Common myeloid progenitor, CD34-positive (primary cell): ENCODE data around the gene CREB5.

Experiments used
- CTCF ChIA-PET: fragments of 350-600 bp; sonication (Branson Sonifier 250); formaldehyde crosslinking; loops from one replicate; lab custom pipeline; 2021; ENCODE audit warnings: antibody characterized with exemption; lab: Charles Lee
- POLR2A ChIA-PET: fragments of 350-600 bp; sonication (Branson Sonifier 250); formaldehyde crosslinking; loops from one replicate; lab custom pipeline; 2021; ENCODE audit warnings: antibody characterized with exemption; lab: Charles Lee
- DNase-seq, 3 donors: peaks; one replicate each; pipeline versions ENCODE4 v3.0.0 to v3.0.0-alpha.2; 2013
- H3K27ac ChIP-seq, 2 experiments: 1 replicate in 1 of 2; 2 replicates in 1 of 2; pipeline ENCODE4 v1.7.0; 2013; ENCODE audit warnings: inconsistent platforms in 2 of 2, low read length in 2 of 2, mild to moderate bottlenecking in 2 of 2, low read depth in 1 of 2, moderate library complexity in 1 of 2; ENCODE audit not compliant: severe bottlenecking in 2 of 2, insufficient read depth in 1 of 2, poor library complexity in 1 of 2
- H3K27me3 ChIP-seq, 5 experiments: replicated peaks in 2 of 5; 1 replicate in 3 of 5; 2 replicates in 2 of 5; pipeline versions ENCODE4 v1.6.1 to v1.7.0; 2013; ENCODE audit warnings: low read length in 4 of 5, mild to moderate bottlenecking in 2 of 5, moderate library complexity in 2 of 5, inconsistent platforms in 1 of 5; ENCODE audit not compliant: insufficient read depth in 5 of 5, control insufficient read depth in 4 of 5
- H3K36me3 ChIP-seq, 4 experiments: 1 replicate in 2 of 4; 2 replicates in 2 of 4; pipeline versions ENCODE4 v1.6.1 to v1.7.0; 2013; ENCODE audit warnings: low read length in 3 of 4, control low read depth in 1 of 4, mild to moderate bottlenecking in 1 of 4; ENCODE audit not compliant: control insufficient read depth in 4 of 4, insufficient read depth in 4 of 4
- H3K4me1 ChIP-seq, 4 experiments: 1 replicate in 3 of 4; 2 replicates in 1 of 4; pipeline versions ENCODE4 v1.6.1 to v1.7.1; 2013; ENCODE audit warnings: low read length in 3 of 4, mild to moderate bottlenecking in 3 of 4, control low read depth in 1 of 4, inconsistent platforms in 1 of 4, moderate library complexity in 1 of 4; ENCODE audit not compliant: control insufficient read depth in 4 of 4, insufficient read depth in 4 of 4; ENCODE audit errors: control extremely low read depth in 1 of 4
- H3K4me3 ChIP-seq, 7 experiments: 1 replicate in 4 of 7; 2 replicates in 3 of 7; pipeline versions ENCODE4 v1.5.1 to v1.7.0; 2013; ENCODE audit warnings: mild to moderate bottlenecking in 7 of 7, low read length in 6 of 7, moderate library complexity in 6 of 7, inconsistent platforms in 2 of 7, low read depth in 2 of 7, control low read depth in 1 of 7; ENCODE audit not compliant: insufficient read depth in 4 of 7, control insufficient read depth in 1 of 7; ENCODE audit errors: extremely low read depth in 1 of 7
- H3K9me3 ChIP-seq, 5 experiments: 1 replicate in 4 of 5; 2 replicates in 1 of 5; pipeline versions ENCODE4 v1.6.1 to v1.7.1; 2013; ENCODE audit warnings: low read length in 4 of 5, mild to moderate bottlenecking in 2 of 5, inconsistent platforms in 1 of 5, low read depth in 1 of 5, moderate library complexity in 1 of 5; ENCODE audit not compliant: control insufficient read depth in 4 of 5, insufficient read depth in 2 of 5; ENCODE audit errors: control extremely low read depth in 1 of 5
- WGBS: methylation state at CpG from one replicate; pipeline ENCODE4 v1.1.5; 2013; ENCODE audit not compliant: insufficient coverage; 5-methylcytosine and 5-hydroxymethylcytosine counted together

Gene CREB5

DNA sequence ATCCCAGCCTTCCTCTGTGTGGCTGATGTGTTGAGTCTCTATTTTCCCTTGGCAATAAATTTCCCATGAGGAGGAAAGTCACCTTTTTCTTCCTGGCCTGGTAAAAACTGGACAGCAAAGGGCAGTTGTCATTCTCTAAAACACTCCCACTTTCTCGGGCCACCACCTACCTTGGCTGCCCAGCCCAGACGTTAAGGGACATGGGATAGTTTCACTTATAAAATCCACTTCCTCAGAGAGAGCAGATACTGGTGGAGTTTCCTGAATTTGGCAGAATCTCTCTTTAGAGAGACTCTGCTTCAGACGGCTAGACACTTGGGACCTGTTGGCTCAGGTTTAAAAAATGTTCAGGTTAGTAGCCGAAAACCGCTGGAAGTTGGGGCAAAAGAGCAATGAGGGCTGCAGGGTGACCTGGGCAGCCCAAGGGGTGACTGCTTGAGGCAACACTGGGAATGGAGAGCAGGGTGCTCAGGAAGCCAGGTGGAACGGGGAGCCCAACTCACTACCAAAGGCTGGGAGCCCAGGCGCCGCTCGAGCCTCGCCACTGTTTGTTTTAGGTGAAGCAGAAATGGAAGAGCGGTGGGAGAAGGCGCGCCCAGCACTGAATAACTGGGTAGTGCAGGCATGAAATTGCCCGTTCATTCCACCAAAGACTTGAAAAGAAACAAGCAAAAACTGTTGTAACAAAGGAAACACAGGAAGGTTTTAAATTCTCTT, 359.7 kb downstream of the CREB5 start:
- POLR2A ChIA-PET: no interaction called here
- 93% methylated on average over 12 of the region's 14 CpGs for WGBS

DNA sequence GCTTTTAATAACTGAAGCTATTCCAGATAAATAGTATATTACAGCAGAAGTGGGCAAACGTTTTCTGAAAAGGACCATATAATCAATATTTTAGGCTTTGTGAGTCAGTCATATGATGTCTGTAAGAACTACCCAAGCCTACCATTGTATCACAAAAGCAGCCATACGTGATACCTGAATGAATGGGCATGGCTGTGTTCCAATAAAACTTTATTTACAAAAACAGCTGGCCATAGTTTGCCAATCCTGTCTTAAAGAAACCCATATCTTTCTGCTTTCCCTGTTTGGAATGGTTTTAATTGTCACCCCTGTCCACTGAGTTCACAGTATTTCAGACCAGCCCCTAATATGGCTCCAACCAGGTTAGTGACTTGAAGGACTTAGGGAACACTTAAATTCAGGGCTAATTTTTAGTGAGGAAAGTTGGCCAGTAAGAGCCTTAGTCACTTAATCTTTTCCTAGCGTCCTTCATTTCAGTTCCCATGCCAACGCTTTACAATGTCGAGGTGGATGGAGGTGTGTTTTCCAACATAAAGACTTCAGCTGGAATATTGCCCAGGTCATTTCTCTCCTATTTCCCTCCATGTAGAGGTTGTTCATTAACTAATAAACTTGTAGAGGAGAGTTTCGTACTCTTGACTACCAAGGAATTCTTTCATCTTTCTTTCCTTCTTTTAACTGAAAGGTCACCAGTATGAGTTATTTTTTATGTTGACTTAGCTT, 361.3 kb downstream of the CREB5 start:
- no peaks in the 10 kb centered on the region for H3K9me3 ChIP-seq
- ChIA-PET POLR2A (no interaction called here), CTCF (no interaction called here)
- no peak overlapping the region for H3K4me3 ChIP-seq
- H3K36me3 ChIP-seq: no peaks in the 10 kb centered on the region
- no peaks in the 10 kb centered on the region for H3K4me1 ChIP-seq
- H3K27ac ChIP-seq: no peak overlapping the region
- H3K27me3 ChIP-seq: no peaks in the 10 kb centered on the region
- WGBS: 100% methylated on average over 1 of the region's 6 CpGs
- no peak for DNase-seq

More for the DNA sequence above, 359.7 kb downstream of the CREB5 start:
- Histone ChIP-seq H3K4me1 (no peaks in the 10 kb centered on the region), H3K4me3 (no peak overlapping the region), H3K27me3 (no peaks in the 10 kb centered on the region), H3K9me3 (no peaks in the 10 kb centered on the region), H3K36me3 (no peaks in the 10 kb centered on the region), H3K27ac (no peak overlapping the region)
- CTCF ChIA-PET: interaction anchor here (0.8 kb wide), 1 partner anchor 10 kb away, joined by 3 read pairs; no protein-coding TSS in a partner anchor
- no peak for DNase-seq

DNA sequence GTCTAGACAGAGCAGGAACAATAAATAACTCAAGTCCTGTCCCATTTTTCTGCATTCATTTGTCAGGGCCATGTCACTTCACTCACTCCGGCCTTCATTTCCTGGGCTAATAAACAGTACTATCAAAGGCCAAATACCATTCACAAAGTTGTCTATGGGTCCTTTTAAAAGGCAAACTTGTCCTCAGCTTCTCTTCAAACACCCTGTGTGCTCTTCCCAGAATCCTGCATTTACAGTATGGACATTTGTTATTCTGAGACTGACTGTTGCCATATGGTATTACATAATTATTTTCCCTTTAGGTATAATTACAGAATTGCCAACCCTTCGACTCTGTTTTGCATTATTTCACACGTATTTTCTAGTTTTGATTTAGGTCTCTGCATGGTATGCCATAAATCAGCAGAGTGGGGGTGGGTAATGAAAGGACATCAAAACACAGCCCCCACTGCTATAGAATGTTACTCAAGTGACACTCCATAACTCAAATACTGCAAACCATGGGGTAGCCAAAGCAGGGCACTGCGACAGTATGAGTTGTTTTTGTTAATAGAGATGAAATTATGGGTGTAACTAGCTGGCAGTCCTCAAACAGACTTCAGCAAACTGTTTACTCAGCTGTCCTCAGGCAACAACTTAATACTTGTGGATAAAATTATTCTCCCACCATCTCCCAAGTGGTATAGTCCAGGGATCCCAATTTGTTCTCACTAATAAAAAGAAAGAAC, 362.1 kb downstream of the CREB5 start:
- ChIA-PET POLR2A (no interaction called here), CTCF (no interaction called here)
- no peaks in the 10 kb centered on the region for H3K4me1 ChIP-seq
- no peak overlapping the region for H3K27ac ChIP-seq
- no peaks in the 10 kb centered on the region for H3K27me3 ChIP-seq
- DNase-seq: no peak
- no peaks in the 10 kb centered on the region for H3K36me3 ChIP-seq
- WGBS: 100% methylated on average over 1 of the region's 4 CpGs
- H3K4me3 ChIP-seq: no peak overlapping the region
- no peaks in the 10 kb centered on the region for H3K9me3 ChIP-seq

DNA sequence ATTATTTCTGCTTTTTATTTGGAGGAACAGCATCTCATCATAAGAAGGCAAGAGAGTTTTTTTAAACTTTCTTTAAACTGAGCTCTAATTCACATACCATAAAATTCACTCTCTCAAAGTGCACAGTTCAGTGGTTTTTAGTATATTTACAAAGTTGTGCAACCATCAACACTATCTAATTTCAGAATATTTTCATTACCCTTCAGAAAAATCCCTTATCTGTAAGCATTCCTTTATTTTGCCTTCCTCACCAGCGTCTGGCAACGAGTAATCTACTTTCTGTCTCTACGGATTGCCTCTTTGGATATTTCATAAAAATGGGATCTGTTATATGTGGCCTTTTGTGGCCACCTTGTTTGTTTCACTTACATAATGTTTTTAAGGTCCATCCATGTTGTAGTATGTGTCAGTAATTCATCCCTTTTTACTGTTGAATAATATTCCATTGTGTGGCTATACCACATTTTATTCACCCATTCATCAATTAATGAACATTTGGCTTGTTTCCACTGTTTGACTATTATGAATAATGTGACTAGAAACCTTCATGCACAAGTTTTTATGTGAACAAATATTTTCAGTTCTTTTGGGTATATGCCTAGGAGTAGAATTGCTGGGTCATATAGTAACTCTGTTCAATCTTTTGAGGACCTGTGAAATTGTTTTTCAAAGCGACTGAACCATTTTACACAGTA, 364.3 kb downstream of the CREB5 start:
- Histone ChIP-seq H3K9me3 (no peaks in the 10 kb centered on the region), H3K36me3 (no peaks in the 10 kb centered on the region), H3K4me3 (no peak overlapping the region), H3K27me3 (no peaks in the 10 kb centered on the region), H3K27ac (no peak overlapping the region), H3K4me1 (no peaks in the 10 kb centered on the region)
- POLR2A ChIA-PET: no interaction called here
- CTCF ChIA-PET: no interaction called here
- no CpG with 5 or more reads among the region's 4 CpGs for WGBS
- no peak for DNase-seq

DNA sequence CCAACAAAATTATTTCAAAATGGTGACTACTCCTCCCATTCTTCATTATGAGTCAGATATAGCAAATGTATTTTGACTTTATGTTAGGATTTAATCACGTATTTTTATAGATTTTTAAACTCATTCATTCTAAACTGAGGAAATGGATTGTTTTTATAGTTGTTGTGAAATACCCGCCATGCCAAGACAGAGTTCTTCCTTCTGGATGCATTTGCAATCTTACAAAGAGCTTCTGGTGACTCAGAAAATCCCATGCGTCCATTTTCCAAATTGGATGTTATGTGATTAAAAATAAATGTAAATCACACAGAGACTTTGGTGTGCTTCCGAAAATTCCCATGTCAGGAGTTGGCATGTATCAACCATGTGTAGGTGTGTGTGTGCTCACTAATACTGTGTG, 366.5 kb downstream of the CREB5 start:
- Histone ChIP-seq H3K9me3 (no peaks in the 10 kb centered on the region), H3K4me1 (peaks cover 0 to 8% (median 4%) of the 10 kb centered on the region in 4 experiments), H3K27ac (no peak overlapping the region), H3K36me3 (no peaks in the 10 kb centered on the region), H3K27me3 (no peaks in the 10 kb centered on the region), H3K4me3 (no peak overlapping the region)
- DNase-seq: no peak
- CTCF ChIA-PET: no interaction called here
- 0% methylated on average over 1 of the region's 4 CpGs for WGBS
- POLR2A ChIA-PET: no interaction called here

DNA sequence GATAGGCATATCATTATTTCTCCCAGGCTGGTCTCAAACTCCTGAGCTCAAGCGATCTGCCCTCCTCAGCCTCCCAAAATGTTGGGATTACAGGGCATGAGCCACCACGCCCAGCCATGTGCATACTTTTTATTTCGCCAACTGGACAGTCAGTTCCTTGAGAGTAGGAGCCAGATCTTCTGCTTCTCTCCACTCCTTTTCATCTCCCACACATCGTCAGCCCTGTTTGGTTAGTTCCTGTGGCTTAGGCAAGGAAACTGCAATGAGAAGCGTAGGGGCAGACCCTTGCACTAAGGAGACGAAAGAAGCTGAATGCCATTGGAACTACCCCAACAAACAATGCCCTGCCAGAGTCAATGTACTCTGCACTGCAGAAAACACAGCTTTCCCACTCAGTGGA, 367.6 kb downstream of the CREB5 start:
- H3K9me3 ChIP-seq: no peaks in the 10 kb centered on the region
- H3K36me3 ChIP-seq: no peaks in the 10 kb centered on the region
- POLR2A ChIA-PET: no interaction called here
- DNase-seq: no peak
- peaks cover 8 to 11% (median 11%) of the 10 kb centered on the region in 4 experiments for H3K4me1 ChIP-seq
- WGBS: 80% methylated on average over 1 of the region's 6 CpGs
- no peaks in the 10 kb centered on the region for H3K27me3 ChIP-seq
- CTCF ChIA-PET: no interaction called here
- H3K27ac ChIP-seq: no peak overlapping the region
- no peak overlapping the region for H3K4me3 ChIP-seq
